Ramos (cell line): Measurements from ENCODE around the gene RNF227.

Source experiments
- in situ Hi-C: fragments of 300-500 bp; cut with MboI; formaldehyde crosslinking; loops from one replicate; pipeline ENCODE4 v1.14.3; 2022; ENCODE audit warnings: low sequenced_read_pairs; ENCODE audit not compliant: unreplicated experiment

RNF227 gene

DNA sequence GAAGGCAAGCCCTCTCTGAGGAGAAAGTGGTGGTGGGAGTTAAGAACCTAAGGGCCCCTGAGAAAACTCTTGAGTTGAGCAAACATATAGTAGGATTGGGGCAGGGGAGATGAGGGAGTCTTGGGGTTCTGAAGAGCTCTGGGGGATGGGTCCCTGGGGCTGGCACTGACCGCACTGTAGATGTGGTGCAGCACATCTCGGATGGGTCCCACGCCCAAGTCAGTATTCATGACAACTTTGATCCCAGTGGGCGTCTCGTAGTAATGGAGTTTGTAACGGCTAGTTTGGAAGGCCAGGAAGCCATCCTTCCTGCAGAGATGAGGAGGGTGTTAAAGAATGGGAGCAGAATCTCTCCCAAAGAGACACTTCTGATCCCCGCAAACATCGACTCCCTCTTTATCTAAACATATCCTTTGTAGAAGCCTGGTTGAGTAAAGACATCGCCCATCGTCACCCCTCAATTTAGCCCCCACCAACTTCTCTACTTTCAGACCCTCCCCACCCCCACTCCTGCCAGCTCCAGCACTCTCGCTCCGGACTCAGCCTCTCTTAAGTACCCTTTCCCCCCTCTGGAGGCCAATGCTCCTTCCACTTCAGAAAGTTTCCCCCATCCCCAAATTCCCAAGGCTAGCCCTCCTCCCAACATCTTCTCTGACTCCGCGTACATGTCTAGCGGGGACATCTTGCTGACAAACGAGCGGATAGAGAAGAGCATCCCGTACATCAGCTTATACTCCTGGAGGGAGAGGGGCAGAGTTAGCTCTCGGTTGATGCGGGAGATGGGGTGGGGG, 14.9 kb upstream of the RNF227 start:
- in situ Hi-C loops, result no loop called here

- in situ Hi-C loops, result no loop called here
Measured at GRCh38 chr17:7929158-7930023, 13.3 kb upstream of the RNF227 start, which contains the start of gene KCNAB3. Gene KCNAB3 (minus strand): TSS chr17:7929856. CDS start chr17:7929435, 421 bp downstream.

- in situ Hi-C loops, result no loop called here
Measured at GRCh38 chr17:7927596-7927995, 11.5 kb upstream of the RNF227 start.

GRCh38 chr17:7922845-7923628, 6.9 kb upstream of the RNF227 start:
- in situ Hi-C loops, result no loop called here

DNA sequence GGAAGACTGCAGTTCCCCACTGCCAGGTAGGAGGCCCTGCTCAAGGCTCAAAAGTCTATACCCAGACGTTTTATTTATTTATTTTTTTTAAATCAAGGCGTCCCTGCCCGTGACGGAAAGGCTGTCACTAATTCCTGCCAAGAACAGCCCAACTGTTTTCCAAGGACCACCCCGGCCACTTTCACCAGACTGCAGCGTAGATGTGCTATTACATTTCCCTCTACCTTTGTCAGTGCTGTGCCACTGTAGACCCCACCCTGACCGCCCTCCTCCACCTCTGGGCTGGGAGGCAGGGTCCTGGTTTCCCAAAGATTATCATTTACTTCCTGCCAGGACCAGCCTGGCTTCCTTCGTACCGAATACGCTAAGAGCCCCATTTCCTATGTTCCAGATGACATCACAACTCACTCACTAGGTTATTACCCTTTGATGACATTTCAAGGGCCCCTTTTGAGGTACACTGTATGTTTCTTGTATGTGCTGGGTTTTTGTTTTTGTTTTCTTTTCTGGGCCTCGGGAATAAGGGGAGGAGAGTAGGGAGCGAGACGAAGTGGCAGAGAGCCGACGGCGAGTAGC, 6.3 kb upstream of the RNF227 start:
- in situ Hi-C loops, result no loop called here

GRCh38 chr17:7916808-7917207, 719 bp upstream of the RNF227 start:
- in situ Hi-C loops, result loop anchor here (10.0 kb wide), 1 partner anchor 68 kb away; no protein-coding TSS in a partner anchor

GRCh38 chr17:7916385-7916682, 245 bp upstream of the RNF227 start:
- in situ Hi-C loops, result loop anchor here (10.0 kb wide), 1 partner anchor 68 kb away; no protein-coding TSS in a partner anchor

DNA sequence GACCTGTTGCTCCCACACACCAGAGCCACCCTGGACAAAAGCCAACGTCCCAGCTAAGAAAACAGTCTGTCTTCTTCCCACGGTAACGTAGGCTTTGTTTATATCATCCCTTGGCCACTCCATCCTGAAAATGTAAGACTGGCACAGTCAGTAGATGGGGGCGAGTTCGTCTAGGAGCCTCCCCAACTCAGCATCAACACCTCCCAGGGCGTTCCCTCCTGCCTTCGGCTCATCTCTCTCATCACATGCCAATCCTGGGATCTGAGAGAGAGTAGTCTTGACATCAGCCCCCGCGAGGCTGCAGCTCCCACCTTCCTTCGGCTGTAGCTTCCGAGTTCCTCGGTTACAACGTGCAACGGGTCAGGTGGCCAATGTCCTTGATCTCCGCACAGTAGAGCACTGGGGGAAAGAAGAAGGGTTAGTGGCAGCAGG, 894 bp downstream of the RNF227 start:
- in situ Hi-C loops, result loop anchor here (10.0 kb wide), 1 partner anchor 70 kb away; no protein-coding TSS in a partner anchor

DNA sequence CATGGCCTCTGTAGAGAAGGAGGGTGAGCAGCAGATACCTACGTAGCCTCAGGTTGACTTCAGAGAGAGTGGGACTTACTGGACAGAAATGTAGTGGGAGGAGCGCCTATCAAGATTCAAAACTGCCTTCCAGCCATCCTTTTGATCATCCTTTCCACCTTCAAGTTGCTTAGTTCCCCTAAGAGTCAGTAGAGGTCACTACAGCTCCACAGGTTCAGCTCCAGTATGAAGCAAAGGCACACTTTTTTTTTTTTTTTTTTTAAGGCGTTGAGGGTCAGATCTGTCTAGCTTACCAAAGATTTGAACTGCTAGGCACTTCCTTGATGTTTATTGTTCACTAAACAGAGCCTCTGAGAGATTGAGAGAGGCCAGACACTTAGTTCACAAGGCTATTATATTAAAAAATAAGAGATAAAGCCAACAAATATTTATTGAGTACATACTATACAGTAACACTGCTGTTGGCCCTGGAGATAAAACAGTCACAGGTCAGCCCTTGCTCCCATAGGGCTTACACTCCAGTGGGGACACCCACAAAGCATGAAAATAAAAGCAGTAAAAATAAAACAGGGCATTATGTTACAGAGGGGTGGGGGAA, 3.1 kb downstream of the RNF227 start:
- in situ Hi-C loops, result loop anchor here (10.0 kb wide), 1 partner anchor 72 kb away; no protein-coding TSS in a partner anchor

DNA sequence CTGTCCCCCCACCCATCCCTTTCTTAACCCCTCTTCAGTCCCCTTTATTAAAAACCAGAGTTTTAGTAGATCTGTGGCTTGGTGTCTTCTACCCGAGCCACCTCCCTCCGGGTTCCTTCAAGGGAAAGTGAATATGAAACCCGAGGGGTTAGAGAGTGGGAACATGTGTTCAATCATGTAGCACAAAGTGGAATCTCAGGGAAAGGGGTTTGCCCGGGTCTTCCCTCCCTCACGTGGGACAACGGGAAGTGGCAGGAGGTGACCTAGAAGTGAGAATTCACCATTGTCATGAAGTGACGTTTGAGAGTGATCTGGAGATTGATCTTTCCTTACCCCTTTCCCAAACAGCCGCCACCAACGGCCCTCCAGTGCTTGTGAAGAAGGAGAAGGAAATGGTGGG, 5.0 kb downstream of the RNF227 start:
- in situ Hi-C loops, result loop anchor here (10.0 kb wide), 1 partner anchor 74 kb away; no protein-coding TSS in a partner anchor

- in situ Hi-C loops, result loop anchor here (10.0 kb wide), 1 partner anchor 74 kb away; no protein-coding TSS in a partner anchor
Measured at GRCh38 chr17:7910711-7911110, 5.4 kb downstream of the RNF227 start.

DNA sequence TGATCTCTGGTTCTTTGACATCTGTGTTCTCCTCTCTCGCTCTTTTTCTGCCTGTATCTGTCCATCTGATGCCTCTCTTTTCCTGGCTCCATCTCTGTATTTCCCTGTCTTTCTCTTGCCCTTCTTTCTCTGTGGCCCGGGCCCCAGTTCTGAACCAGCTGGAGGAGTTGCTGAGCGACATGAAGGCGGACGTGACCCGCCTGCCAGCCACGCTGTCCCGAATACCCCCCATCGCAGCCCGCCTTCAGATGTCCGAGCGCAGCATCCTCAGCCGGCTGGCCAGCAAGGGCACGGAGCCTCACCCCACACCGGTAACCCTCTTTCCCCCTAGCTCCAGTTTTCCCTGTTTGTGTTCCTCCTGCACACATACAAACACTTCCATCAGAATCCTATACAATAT, 5.8 kb downstream of the RNF227 start:
- in situ Hi-C loops, result loop anchor here (10.0 kb wide), 1 partner anchor 75 kb away; no protein-coding TSS in a partner anchor

- in situ Hi-C loops, result no loop called here
Measured at GRCh38 chr17:7909089-7909488, 7.0 kb downstream of the RNF227 start.

DNA sequence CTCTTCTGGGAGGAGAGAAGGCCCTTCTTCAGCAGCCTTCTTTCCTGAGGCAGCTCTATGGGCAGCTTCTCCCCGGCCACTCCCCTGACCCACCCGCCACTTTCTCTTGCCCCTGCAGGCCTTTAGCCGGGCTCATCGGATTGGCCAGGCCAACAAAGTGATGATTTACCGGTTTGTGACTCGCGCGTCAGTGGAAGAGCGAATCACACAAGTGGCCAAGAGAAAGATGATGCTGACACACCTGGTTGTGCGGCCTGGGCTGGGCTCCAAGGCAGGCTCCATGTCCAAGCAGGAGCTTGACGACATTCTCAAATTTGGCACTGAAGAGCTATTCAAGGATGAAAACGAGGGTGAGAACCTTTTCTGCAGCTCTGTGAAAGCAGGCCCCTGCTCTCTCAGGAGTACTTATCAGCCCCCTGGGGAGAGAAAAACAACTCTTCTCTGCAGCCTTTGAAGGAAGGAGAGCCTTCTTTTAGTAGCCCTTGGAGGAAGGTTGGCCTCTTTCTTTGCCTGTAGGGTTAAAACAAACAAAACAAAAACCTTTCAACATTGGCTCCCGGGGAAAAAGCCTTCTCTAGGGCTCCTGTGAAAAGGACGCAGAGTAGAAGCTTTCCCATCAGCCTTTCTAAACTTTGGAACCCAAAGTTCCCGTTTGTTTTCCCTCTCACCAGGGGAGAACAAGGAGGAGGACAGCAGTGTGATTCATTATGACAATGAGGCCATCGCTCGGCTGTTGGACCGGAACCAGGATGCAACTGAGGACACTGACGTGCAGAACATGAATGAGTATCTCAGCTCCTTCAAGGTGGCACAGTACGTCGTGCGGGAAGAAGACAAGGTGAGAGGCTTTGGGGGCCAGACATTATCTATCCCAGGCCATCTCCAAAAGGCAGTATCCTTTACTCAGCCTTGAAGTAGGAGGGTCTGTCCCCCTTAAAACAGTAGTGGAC, 12.7 kb downstream of the RNF227 start:
- in situ Hi-C loops, result no loop called here

GRCh38 chr17:7897773-7898172, 18.3 kb downstream of the RNF227 start:
- in situ Hi-C loops, result no loop called here

GRCh38 chr17:7897090-7897489, 19.0 kb downstream of the RNF227 start:
- in situ Hi-C loops, result no loop called here

- in situ Hi-C loops, result no loop called here
Measured at GRCh38 chr17:7894866-7895265, 21.2 kb downstream of the RNF227 start.

- in situ Hi-C loops, result no loop called here
Measured at GRCh38 chr17:7894226-7894625, 21.9 kb downstream of the RNF227 start.
